ENCODE data around the gene SCLY.

SCLY gene

DNA sequence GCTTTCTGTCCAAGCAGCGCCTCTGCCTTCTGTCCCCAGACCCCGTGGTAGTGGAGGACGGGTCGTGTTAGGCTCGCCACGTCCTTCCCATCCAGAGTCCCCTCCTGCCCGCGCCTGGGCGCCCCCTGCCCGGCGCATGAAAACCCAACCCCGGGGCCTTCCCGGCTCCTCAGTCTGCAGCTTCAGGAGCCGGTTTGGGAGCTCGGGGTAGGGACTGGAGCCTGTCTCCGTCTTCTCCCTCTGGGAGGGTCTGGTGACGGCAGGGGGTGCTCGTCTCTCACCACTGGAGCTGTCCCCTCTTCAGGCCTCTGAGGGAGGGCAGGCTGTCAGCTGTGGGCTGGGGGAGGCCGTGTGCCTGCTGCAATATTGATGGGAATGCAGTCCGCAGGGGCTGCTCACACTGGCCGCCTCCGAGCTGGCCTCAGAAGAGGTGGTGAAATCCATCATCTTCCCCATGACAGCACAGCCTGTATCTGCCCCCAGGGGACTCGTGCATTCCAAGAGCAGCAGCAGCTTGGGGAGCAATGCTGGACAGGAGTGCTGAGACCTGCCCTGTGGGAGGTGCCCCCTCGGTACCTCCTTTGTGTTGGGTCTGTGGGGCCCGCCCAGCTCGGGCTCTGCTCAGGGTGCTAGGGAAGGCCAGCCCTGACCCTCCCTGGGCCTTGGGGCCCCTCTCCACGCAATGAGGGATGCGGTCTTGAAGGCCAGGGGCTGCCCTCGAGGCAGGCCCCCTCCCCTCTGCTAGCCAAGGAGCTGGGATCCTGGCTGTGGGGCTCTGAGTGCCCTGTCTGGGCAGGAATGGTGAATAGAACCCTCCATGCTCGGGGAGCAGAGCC, 59.9 kb downstream of the SCLY start:
- TF ChIP-seq, protein P1, sequence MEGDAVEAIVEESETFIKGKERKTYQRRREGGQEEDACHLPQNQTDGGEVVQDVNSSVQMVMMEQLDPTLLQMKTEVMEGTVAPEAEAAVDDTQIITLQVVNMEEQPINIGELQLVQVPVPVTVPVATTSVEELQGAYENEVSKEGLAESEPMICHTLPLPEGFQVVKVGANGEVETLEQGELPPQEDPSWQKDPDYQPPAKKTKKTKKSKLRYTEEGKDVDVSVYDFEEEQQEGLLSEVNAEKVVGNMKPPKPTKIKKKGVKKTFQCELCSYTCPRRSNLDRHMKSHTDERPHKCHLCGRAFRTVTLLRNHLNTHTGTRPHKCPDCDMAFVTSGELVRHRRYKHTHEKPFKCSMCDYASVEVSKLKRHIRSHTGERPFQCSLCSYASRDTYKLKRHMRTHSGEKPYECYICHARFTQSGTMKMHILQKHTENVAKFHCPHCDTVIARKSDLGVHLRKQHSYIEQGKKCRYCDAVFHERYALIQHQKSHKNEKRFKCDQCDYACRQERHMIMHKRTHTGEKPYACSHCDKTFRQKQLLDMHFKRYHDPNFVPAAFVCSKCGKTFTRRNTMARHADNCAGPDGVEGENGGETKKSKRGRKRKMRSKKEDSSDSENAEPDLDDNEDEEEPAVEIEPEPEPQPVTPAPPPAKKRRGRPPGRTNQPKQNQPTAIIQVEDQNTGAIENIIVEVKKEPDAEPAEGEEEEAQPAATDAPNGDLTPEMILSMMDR (conservative IDR thresholded peaks at IDR 0.05) = no peak
- no peak overlapping the region for H3K27ac ChIP-seq

DNA sequence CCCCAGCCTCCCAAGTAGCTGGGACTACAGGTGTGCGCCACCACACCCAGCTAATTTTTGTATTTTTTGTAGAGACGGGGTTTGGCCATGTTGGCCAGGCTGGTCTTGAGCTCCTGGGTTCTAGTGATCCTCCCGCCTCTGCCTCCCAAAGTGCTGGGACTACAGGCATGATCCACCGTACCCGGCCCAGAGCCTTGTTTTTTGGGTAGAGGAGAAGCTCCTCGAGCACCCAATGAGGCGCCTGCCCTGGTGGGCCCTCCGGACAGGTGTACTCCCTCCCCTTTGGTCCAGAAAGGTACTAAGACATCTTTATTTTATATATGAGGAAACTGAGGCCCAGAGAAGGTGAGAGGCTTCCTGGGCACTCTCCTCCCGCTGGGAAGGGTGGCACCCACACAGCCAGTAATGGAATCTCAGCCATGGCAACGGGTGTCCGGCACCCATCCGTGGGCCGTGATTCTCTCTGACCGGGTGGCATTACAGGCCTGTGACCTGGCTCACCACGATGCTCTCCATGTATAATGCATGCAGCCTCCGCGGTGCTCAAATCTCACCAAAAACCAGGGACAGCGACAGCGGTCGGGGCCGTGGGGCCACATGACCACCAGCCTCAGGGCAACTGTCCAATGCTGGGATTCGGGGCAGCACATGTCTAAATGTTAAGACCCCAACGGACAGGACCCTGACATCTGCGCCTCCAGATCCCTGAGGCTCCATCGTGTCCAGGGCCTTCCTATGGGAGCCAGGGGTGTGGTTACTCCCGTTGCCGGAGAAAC, 60.9 kb downstream of the SCLY start:
- no peak overlapping the region for H3K27ac ChIP-seq
- TF ChIP-seq, protein P1 (conservative IDR thresholded peaks at IDR 0.05) = no peak

DNA sequence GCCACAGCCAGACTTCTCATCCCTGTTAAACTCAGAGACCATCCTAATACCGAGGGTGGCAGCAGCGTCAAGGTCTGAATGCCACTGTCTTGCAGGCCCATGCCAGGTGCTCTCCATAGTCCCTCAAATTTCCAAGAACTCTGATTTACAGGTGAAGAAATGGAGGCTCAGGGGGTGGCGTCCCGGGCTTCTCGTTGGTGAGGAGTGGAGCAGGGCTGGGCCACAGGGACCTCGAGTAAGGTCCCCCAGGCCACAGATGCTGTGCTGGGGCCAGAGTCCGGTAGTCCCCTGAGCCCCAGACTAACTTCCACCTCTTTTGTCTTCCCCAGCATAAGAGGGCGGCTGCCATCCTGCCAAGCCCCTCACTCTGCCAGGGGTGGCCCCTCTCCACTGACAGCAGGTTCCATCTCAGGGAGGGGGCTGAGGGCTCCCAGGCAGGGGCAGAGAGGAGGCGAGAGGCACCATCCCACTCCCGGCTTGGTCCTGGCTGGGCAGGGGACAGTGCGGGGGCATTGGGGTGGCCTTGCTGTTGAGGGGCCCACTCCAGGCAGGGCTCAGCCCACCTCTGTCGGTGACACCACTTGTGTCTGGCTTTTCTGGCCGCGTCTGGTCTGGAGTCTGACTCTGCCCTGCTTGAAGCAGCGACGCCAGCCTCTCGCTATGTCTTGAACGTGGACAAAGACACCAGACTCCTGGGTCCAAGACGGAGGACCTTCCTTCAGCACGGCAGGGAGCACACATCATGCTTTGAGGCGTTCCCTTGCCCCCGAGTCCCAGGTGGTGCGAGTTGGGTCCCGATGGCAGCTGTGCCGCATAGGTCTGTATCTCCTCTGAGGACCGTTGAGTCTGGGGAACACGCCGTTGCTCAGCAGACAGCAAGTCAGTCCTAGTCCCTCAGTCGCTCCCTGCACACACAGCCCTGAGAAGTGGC, 61.8 kb downstream of the SCLY start:
- TF ChIP-seq, protein P1 (conservative IDR thresholded peaks at IDR 0.05) = no peak
- no peak overlapping the region for H3K27ac ChIP-seq

DNA sequence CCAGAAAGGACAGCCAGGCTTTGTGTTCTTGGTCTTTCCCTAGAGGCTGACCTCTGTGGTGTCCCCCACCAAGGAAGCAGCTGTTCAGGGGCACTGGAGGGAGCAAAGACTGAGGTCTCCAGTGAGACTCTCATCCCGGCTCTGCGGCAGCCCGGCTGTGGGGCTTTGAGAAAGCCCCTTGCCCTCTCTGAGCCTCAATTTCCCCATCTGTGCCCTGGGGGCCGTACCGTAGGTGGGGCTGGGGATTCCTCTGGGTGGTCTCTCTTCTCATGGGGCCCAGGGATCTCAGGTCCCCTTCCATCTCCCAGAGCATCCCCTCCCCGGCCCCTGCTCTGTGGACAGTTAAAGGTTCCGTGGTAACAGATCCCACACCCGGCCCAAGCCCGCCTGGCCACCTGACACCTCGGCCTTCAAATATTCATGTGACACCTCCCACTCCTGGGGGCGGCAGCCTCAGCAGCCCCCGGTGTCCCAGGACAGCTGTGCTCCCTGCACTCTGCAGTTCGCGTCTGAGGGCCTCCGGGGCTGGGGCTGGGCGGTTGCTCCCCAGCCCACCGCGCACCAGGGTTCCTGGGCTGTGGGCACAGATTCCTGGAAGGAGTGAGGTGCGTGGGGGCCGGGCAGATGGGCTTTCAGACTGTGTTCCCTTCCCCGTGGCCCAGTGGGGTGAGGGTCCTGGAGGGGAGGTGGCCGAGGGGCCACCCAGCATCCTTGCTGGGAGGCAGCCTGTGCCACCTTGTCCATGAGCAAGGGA, 62.6 kb downstream of the SCLY start:
- TF ChIP-seq, protein P1 (conservative IDR thresholded peaks at IDR 0.05) = no peak
- no peak overlapping the region for H3K27ac ChIP-seq

DNA sequence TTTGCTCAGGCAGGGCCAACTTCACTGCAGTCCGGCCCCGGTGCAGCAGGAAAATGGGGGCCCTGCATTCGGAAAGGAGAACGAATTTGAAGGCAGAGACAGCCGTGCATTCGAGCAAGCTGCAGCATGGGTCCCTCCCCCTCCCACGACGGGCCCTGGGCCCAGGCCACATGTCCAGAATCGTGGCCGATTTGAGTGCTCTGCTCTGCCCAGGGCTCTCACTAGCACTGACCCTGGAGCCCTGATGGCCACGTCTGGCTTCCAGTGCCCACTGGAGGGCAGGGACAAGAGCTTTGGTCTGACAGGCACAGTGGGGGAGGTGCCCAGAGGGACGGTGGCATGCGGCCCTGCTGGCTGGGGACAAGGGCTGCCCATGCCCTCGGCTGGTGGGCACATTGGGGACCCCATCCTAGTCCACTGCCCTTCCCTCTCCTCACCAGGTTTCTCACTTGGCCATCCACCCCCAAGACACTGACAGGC, 63.2 kb downstream of the SCLY start:
- TF ChIP-seq, protein P1 (conservative IDR thresholded peaks at IDR 0.05) = no peak
- H3K27ac ChIP-seq = no peak overlapping the region

DNA sequence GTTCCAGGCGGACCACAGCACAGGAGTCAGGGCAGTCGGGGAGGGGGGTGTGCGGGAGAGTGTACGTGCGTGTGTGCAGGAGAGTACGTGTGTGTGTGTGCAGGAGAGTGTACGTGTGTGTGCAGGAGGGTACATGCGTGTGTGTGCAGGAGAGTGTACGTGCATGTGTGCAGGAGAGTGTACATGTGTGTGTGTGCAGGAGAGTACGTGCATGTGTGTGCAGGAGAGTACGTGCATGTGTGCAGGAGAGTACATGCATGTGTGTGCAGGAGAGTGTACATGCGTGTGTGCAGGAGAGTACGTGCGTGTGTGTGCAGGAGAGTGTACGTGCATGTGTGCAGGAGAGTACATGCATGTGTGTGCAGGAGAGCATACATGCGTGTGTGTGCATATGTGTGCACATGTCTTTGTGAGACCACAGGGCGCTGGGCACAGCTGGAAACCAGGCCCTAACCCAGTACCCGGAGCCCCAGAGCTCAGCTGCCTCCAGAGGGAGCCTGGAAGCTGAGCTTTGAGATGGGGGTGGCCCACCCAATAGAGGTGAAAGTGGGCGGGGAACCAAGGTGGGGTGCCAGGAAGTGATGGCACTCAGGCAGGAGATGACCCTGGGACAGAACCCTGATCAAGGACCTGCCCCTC, 63.8 kb downstream of the SCLY start:
- no peak overlapping the region for H3K27ac ChIP-seq
- TF ChIP-seq, protein P1 (conservative IDR thresholded peaks at IDR 0.05) = no peak
